Mammary epithelial cell (primary cell): ENCODE results near the gene SMARCA1.
"Not testable (repeated sequence)": the region's sequence is repeated elsewhere in the genome, so short reads cannot be mapped to it uniquely, and the experiment has no call there.

Experiments used
- CTCF ChIP-seq, 2 donors: IDR thresholded peaks in 1 of 2; conservative IDR thresholded peaks in 1 of 2; 2 replicates each; pipeline ENCODE4 v1.5.1; 2011 to 2012; ENCODE audit warnings: inconsistent platforms in 2 of 2, low read length in 2 of 2, mild to moderate bottlenecking in 2 of 2, control low read depth in 1 of 2, low read depth in 1 of 2; ENCODE audit not compliant: insufficient read depth in 1 of 2; ENCODE audit errors: extremely low read depth in 1 of 2
- EZH2 ChIP-seq: IDR thresholded peaks from 2 replicates; pipeline ENCODE4 v1.6.1; 2012; ENCODE audit warnings: low read length, inconsistent platforms, borderline replicate concordance

GRCh38 chrX:129554816-129555215 lies 31.5 kb upstream of the SMARCA1 start:
- TF ChIP-seq CTCF (conservative IDR thresholded peaks at IDR 0.05 in 1 of 2, IDR thresholded peaks at IDR 0.05 in 1 of 2; ENCODE audit: extremely low read depth in 1 of 2, insufficient read depth in 1 of 2, low read depth in 1 of 2, low read length in 2 of 2); EZH2: not testable (repeated sequence)
